ENCODE measurements around the gene SH3TC1. TPM values are rescaled to one million over a fixed set of nuclear protein-coding genes. Genes with fewer than 3 reads are reported as not detected.

Gene SH3TC1
- total RNA-seq, 1 donor from 2014 or later, result 64.5 TPM

GRCh38 chr4:8263397-8263796 lies 64.3 kb downstream of the SH3TC1 start:
- TF ChIP-seq, protein P1, sequence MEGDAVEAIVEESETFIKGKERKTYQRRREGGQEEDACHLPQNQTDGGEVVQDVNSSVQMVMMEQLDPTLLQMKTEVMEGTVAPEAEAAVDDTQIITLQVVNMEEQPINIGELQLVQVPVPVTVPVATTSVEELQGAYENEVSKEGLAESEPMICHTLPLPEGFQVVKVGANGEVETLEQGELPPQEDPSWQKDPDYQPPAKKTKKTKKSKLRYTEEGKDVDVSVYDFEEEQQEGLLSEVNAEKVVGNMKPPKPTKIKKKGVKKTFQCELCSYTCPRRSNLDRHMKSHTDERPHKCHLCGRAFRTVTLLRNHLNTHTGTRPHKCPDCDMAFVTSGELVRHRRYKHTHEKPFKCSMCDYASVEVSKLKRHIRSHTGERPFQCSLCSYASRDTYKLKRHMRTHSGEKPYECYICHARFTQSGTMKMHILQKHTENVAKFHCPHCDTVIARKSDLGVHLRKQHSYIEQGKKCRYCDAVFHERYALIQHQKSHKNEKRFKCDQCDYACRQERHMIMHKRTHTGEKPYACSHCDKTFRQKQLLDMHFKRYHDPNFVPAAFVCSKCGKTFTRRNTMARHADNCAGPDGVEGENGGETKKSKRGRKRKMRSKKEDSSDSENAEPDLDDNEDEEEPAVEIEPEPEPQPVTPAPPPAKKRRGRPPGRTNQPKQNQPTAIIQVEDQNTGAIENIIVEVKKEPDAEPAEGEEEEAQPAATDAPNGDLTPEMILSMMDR (IDR thresholded peaks at IDR 0.05), result no peak
- no peak overlapping the region for H3K27ac ChIP-seq
- H3K9me3 ChIP-seq, result no peaks in the 10 kb centered on the region
- intact Hi-C loops (cut with DNase I), result no loop called here
- H3K4me3 ChIP-seq, result no peak overlapping the region
- DNase-seq (ENCODE audit: low spot score in 2 of 2), result no peak
- no peaks in the 10 kb centered on the region for H3K36me3 ChIP-seq
- peaks cover 0 to 2% of the 10 kb centered on the region in 2 donors for H3K4me1 ChIP-seq
- no peaks in the 10 kb centered on the region for H3K27me3 ChIP-seq

- no peaks in the 10 kb centered on the region for H3K9me3 ChIP-seq
- no peaks in the 10 kb centered on the region for H3K36me3 ChIP-seq
- intact Hi-C loops (cut with DNase I), result no loop called here
- H3K27ac ChIP-seq, result no peak overlapping the region
- no peak for DNase-seq (ENCODE audit: low spot score in 2 of 2)
- H3K27me3 ChIP-seq, result no peaks in the 10 kb centered on the region
- H3K4me3 ChIP-seq, result no peak overlapping the region
- H3K4me1 ChIP-seq, result peaks cover 0 to 2% of the 10 kb centered on the region in 2 donors
- TF ChIP-seq, protein P1 (IDR thresholded peaks at IDR 0.05), result no peak
Measured at GRCh38 chr4:8264106-8264505, 65.0 kb downstream of the SH3TC1 start.

DNA sequence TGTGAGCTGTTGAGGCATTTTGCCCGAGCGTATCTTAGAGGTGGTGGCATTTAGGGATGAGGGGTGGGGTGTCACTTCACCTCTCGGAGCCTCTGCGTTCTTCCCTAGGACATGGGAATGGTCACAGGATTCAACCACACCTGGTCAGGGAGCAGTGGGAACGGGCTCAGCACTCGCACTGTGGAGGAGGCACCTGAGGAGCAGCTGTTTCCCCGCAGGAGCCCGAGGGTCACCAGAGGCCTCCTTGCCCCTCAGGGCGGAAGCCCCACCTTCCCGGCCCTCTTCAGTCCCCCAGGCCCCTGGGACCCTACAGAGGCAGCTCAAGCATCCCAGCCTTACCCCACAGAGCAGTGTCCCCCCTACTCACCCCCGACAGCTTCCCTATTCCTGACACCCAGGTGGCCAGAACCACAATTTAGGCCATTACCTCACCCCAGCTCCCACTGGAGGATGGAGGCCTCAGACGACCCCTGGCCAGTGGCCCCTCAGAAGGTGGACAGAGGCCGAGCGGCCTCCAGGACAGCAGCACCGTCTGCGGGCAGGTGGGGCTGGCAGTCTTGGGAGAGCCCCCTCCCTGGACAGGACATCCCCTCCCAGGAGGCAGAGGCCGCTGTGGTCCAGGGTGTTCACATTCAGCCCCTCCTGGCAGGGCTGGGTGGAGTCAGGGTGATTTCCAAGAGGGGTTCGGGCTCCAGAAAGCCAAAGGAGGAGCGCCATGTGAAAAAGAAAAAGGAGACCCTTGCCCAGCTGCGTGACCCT lies 66.3 kb downstream of the SH3TC1 start:
- H3K9me3 ChIP-seq, result no peaks in the 10 kb centered on the region
- H3K4me3 ChIP-seq, result no peak overlapping the region
- peaks cover 4 to 6% of the 10 kb centered on the region in 2 donors for H3K4me1 ChIP-seq
- H3K36me3 ChIP-seq, result no peaks in the 10 kb centered on the region
- H3K27ac ChIP-seq, result no peak overlapping the region
- intact Hi-C loops (cut with DNase I), result no loop called here
- H3K27me3 ChIP-seq, result no peaks in the 10 kb centered on the region
- no peak for DNase-seq (ENCODE audit: low spot score in 2 of 2)
- TF ChIP-seq, protein P1 (IDR thresholded peaks at IDR 0.05), result no peak

GRCh38 chr4:8266088-8266487 lies 67.0 kb downstream of the SH3TC1 start:
- intact Hi-C loops (cut with DNase I), result no loop called here
- DNase-seq (ENCODE audit: low spot score in 2 of 2), result no peak
- Histone ChIP-seq H3K27me3 (no peaks in the 10 kb centered on the region), H3K36me3 (no peaks in the 10 kb centered on the region), H3K27ac (no peak overlapping the region), H3K4me1 (peaks cover 4 to 6% of the 10 kb centered on the region in 2 donors), H3K9me3 (no peaks in the 10 kb centered on the region), H3K4me3 (no peak overlapping the region)
- TF ChIP-seq, protein P1 (IDR thresholded peaks at IDR 0.05), result no peak

- intact Hi-C loops (cut with DNase I), result no loop called here
- H3K4me3 ChIP-seq, result no peak overlapping the region
- peak overlapping the region in 1 of 2 donors; percentile 12 for H3K27ac ChIP-seq
- H3K9me3 ChIP-seq, result no peaks in the 10 kb centered on the region
- H3K36me3 ChIP-seq, result no peaks in the 10 kb centered on the region
- H3K27me3 ChIP-seq, result no peaks in the 10 kb centered on the region
- peaks cover 4 to 6% of the 10 kb centered on the region in 2 donors for H3K4me1 ChIP-seq
- TF ChIP-seq, protein P1 (IDR thresholded peaks at IDR 0.05), result no peak
- DNase-seq (ENCODE audit: low spot score in 2 of 2), result no peak
Measured at GRCh38 chr4:8266508-8266907, 67.4 kb downstream of the SH3TC1 start.
